HG03442 (cell line): ENCODE results near the gene OLAH.
A peak's percentile ranks its signal among the peaks of the same experiment; 100 is the strongest.

Source experiments
- ATAC-seq: cut with Tn5 transposase; IDR thresholded peaks from one replicate; pipeline ENCODE4 v1.9.1; 2021; ENCODE audit warnings: mild to moderate bottlenecking, moderate library complexity; ENCODE audit not compliant: unreplicated experiment

OLAH gene

GRCh38 chr10:15122477-15123030 lies 78.8 kb downstream of the OLAH start:
- peak; percentile 91 for ATAC-seq
